VCaP (cell line): ENCODE measurements around the gene GATA5.

Source experiments
- H3K27ac ChIP-seq: fragments of 450-650 bp; 2 replicates; pipeline ENCODE4 v1.5.1; 2017
- CTCF ChIP-seq: fragments of 450-650 bp; conservative IDR thresholded peaks from 2 replicates; pipeline ENCODE4 v1.5.1; 2017; ENCODE audit warnings: mild to moderate bottlenecking, moderate library complexity

Gene GATA5

GRCh38 chr20:62466806-62467537 lies 8.8 kb downstream of the GATA5 start:
- TF ChIP-seq CTCF, result no peak
- no peak overlapping the region for H3K27ac ChIP-seq

- no peak overlapping the region for H3K27ac ChIP-seq
- no peak for TF ChIP-seq CTCF
Measured at GRCh38 chr20:62466072-62466760, 9.6 kb downstream of the GATA5 start.

DNA sequence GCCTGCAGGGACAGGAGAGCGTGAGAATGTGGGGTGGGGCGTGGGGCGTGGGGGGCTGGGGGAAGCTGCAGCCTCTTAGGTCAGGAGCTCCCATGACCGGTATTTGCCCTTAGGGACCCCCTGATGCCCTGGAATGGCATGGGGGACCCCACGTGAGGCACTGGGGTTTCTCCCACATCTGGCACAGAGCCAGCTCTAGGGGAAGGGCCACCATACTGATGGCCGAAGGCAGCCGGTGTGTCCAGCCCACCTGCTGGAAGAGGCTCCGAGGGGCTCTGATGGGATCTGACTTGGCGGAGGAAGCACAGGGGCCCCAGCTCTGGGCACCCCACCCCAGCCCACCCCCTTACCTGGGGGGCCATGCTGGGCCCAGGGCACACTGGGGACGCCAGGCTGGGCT lies 10.8 kb downstream of the GATA5 start:
- H3K27ac ChIP-seq, result no peak overlapping the region
- no peak for TF ChIP-seq CTCF

- no peak for TF ChIP-seq CTCF
- H3K27ac ChIP-seq, result no peak overlapping the region
Measured at GRCh38 chr20:62464425-62464770, 11.4 kb downstream of the GATA5 start.

GRCh38 chr20:62463651-62464424 lies 12.0 kb downstream of the GATA5 start:
- H3K27ac ChIP-seq, result no peak overlapping the region
- TF ChIP-seq CTCF, result no peak

- no peak overlapping the region for H3K27ac ChIP-seq
- TF ChIP-seq CTCF, result no peak
Measured at GRCh38 chr20:62462976-62463592, 12.7 kb downstream of the GATA5 start.

DNA sequence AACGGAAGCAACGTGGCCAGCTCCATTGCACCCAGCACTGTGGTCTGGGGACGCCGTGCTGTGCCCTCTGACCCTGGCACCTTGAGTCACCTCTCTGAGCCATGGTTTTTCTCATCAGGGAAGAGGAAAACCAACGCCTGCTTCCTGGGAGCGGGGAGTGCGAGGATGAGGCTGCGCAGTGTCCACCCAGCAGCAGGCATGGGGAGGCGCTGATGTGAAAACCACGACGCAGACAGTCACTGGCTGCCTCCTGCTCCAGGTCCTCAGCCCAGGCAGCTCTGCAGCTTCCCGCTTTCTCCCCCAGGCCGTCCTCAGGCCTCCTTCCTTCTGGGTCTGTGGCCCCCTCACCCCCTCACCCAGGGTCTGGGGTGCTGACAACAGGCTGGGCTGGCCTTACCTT lies 14.0 kb downstream of the GATA5 start:
- H3K27ac ChIP-seq, result no peak overlapping the region
- TF ChIP-seq CTCF, result no peak
